Activated CD8-positive, alpha-beta T cell treated with anti-CD3 and anti-CD28 coated beads for 36 hours (primary cell): Measurements from ENCODE around the gene C10orf88. TPM values are rescaled to one million over a fixed set of nuclear protein-coding genes. Genes with fewer than 3 reads are reported as not detected.

Experiments
- ATAC-seq: fragments of 200-7000 bp; cut with Tn5 transposase; one replicate; pipeline ENCODE4 v1.10.0; 2021; ENCODE audit warnings: mild to moderate bottlenecking, moderate library complexity
- CTCF ChIA-PET: fragments of 350-600 bp; sonication (Branson Sonifier 250); formaldehyde crosslinking; loops from one replicate; lab custom pipeline; 2021; ENCODE audit warnings: antibody characterized with exemption; lab: Charles Lee
- POLR2A ChIA-PET: fragments of 350-600 bp; sonication (Branson Sonifier 250); formaldehyde crosslinking; loops from one replicate; lab custom pipeline; 2021; ENCODE audit warnings: antibody characterized with exemption; lab: Charles Lee
- DNase-seq: peaks from one replicate; pipeline ENCODE4 v3.0.0-alpha.2; 2020
- H3K27ac Mint-ChIP-seq: one replicate; pipeline ENCODE4 v1.8.0; 2021; ENCODE audit warnings: mild to moderate bottlenecking, mixed read lengths
- H3K27me3 Mint-ChIP-seq: one replicate; pipeline ENCODE4 v1.8.0; 2021; ENCODE audit warnings: mixed read lengths
- H3K36me3 Mint-ChIP-seq: one replicate; pipeline ENCODE4 v1.8.0; 2021; ENCODE audit warnings: low read depth, mixed read lengths
- H3K4me1 Mint-ChIP-seq: one replicate; pipeline ENCODE4 v1.8.0; 2021; ENCODE audit warnings: low read depth, mixed read lengths
- H3K4me3 Mint-ChIP-seq: one replicate; pipeline ENCODE4 v1.8.0; 2021; ENCODE audit warnings: mild to moderate bottlenecking, moderate library complexity, mixed read lengths
- H3K9me3 Mint-ChIP-seq: one replicate; pipeline ENCODE4 v1.8.0; 2021; ENCODE audit warnings: mixed read lengths
- intact Hi-C: fragments of 100-400 bp; cut with micrococcal nuclease; formaldehyde crosslinking; loops from one replicate; pipeline ENCODE4 v1.10.0; 2022
- total RNA-seq, 2 experiments: library from RNA; stranded (reverse); gene quantifications; one replicate each; pipeline ENCODE4 v1.2.3, GENCODE V29; 2021
- TF ChIP-seq, protein P1 (sequence below): fragments of 200-600 bp; IDR thresholded peaks from one replicate; pipeline ENCODE4 v1.8.0; 2022; ENCODE audit warnings: antibody characterized with exemption, mild to moderate bottlenecking

C10orf88 gene
- total RNA-seq, 2 experiments from 2014 or later, result 6.3 to 9.1 TPM

DNA sequence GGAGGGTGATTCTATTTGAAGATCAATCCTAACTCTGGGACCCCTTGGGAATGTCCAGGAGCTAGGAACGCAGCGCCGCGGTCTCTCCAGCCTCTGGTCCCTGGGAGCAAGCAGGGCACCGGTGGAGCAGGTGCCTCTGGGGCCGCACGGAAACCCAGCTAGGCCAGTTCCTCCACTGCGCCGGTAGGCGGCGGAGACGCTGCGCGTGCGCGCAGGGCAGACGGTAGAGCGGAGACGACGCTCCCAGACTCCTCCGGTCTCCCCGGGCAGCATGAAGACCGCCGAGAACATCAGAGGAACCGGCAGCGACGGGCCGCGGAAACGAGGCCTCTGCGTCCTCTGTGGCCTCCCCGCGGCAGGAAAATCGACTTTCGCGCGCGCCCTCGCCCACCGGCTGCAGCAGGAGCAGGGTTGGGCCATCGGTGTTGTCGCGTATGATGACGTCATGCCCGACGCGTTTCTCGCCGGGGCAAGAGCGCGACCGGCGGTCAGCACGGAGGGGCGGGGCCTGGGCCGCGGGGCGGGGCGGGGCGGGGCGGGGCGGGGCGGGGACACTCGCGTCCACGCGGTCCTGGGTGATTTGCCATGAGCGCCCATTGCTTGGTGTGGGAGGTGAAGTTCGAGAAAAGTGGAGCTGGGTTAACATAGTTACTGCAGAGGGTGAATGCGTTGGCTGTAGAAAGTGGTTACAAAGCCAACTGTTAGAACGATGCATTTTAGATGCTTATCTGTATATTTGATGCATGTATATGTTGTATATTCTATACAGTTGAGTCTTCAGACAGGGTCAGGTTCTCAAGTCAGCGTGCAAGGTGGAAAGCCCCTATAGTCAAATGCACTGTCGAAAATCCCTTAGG, 26.4 kb upstream of the C10orf88 start, which contains the start of gene PSTK:
Gene PSTK (plus strand): TSS at position 193 of the 857 bp plus-strand sequence. CDS start 79 bp downstream, at position 272.
- peak; percentile 98 for ATAC-seq
- Mint-ChIP-seq H3K4me1 (peaks cover 16% of the 10 kb centered on the region), H3K4me3 (peak within 1 kb of the TSS; percentile 75), H3K27me3 (no peaks in the 10 kb centered on the region), H3K9me3 (no peaks in the 10 kb centered on the region), H3K27ac (peak within 1 kb of the TSS; percentile 96), H3K36me3 (no peaks in the 10 kb centered on the region)
- DNase-seq, result peak; percentile 92
- intact Hi-C loops, result no loop called here
- POLR2A ChIA-PET, result interaction anchor here (0.6 to 6.2 kb wide), 10 partner anchors 9 to 41 kb away, joined by 3 to 38 read pairs (median 6); partner anchors contain the start of genes ACADSB, C10orf88 and IKZF5
- TF ChIP-seq, protein P1, sequence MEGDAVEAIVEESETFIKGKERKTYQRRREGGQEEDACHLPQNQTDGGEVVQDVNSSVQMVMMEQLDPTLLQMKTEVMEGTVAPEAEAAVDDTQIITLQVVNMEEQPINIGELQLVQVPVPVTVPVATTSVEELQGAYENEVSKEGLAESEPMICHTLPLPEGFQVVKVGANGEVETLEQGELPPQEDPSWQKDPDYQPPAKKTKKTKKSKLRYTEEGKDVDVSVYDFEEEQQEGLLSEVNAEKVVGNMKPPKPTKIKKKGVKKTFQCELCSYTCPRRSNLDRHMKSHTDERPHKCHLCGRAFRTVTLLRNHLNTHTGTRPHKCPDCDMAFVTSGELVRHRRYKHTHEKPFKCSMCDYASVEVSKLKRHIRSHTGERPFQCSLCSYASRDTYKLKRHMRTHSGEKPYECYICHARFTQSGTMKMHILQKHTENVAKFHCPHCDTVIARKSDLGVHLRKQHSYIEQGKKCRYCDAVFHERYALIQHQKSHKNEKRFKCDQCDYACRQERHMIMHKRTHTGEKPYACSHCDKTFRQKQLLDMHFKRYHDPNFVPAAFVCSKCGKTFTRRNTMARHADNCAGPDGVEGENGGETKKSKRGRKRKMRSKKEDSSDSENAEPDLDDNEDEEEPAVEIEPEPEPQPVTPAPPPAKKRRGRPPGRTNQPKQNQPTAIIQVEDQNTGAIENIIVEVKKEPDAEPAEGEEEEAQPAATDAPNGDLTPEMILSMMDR, result peak; percentile 89
- CTCF ChIA-PET, result interaction anchor here (0.6 to 5.0 kb wide), 13 partner anchors 9 to 445 kb away, joined by 3 to 30 read pairs (median 3); partner anchors contain the start of genes ACADSB and IKZF5

DNA sequence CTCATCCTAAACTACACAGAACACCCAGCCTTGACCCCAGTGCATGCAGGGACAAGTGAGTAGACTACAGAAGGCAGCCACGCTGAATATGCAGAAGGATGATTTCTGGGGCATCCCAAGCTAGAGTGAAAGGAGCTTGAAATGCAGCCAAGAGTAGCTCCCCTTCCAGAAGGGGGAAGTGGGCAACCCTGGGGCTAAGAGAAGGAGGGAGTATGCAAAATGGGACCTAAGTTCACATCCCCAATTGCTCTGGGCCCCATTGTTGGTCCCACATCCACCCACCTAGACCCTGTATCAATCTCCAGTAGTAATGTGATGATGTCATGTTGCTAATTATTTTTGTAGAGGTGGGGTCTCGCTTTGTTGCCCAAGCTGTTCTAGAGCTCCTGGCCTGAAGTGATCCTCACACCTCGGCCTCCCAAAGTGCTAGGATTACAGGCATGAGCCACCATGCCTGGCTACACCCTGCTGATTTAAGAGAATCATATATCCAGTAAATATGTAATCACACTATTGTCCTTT, 20.6 kb upstream of the C10orf88 start:
- peaks cover 1% of the 10 kb centered on the region for H3K27me3 Mint-ChIP-seq
- no peak overlapping the region for H3K4me3 Mint-ChIP-seq
- intact Hi-C loops, result no loop called here
- no peak overlapping the region for H3K27ac Mint-ChIP-seq
- H3K9me3 Mint-ChIP-seq, result no peaks in the 10 kb centered on the region
- ChIA-PET CTCF (no interaction called here), POLR2A (no interaction called here)
- TF ChIP-seq, protein P1, result no peak
- no peaks in the 10 kb centered on the region for H3K4me1 Mint-ChIP-seq
- DNase-seq (no peak), ATAC-seq (no peak)
- H3K36me3 Mint-ChIP-seq, result no peaks in the 10 kb centered on the region

DNA sequence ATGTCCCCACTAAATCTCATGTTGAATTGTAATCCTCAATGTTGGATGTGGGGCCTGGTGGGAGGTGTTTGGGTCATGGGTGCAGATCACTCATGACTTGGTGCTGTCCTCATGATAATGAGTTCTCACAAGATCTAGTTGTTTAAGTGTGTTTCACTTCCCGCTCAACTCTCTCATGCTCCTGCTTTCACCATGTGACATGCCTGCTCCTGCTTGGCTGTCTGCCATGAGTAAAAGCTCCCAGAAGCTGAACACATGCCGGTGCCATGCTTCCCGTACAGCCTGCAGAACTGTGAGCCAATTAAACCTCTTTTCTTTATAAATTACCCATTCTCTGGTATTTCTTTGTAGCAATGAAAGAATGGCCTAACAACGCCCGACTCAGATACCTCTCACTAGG, 20.0 kb upstream of the C10orf88 start:
- ChIA-PET CTCF (no interaction called here), POLR2A (no interaction called here)
- Mint-ChIP-seq H3K27me3 (peaks cover 1% of the 10 kb centered on the region), H3K36me3 (no peaks in the 10 kb centered on the region), H3K4me3 (no peak overlapping the region), H3K4me1 (no peaks in the 10 kb centered on the region), H3K27ac (no peak overlapping the region), H3K9me3 (peaks cover 5% of the 10 kb centered on the region)
- TF ChIP-seq, protein P1, result no peak
- DNase-seq (no peak), ATAC-seq (no peak)
- intact Hi-C loops, result no loop called here

DNA sequence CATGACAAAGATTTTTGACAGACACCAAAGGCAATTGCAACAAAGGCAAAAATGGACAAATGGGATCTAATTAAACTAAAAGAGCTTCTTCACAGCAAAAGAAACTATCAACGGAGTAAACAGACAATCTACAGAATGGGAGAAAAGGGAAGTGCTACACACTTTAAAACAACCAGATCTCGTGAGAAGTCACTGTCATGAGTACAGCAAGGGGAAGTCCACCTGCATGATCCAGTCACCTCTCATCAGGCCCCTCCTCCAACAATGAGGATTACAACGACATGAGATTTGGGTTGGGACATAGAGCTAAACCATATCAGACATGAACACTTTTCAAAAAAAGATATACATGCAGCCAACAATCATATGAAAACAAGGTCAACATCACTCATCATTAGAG, 14.7 kb upstream of the C10orf88 start:
- Mint-ChIP-seq H3K4me3 (no peak overlapping the region), H3K27me3 (peaks cover 6% of the 10 kb centered on the region), H3K9me3 (peaks cover 33% of the 10 kb centered on the region), H3K4me1 (no peaks in the 10 kb centered on the region), H3K27ac (no peak overlapping the region), H3K36me3 (peaks cover 6% of the 10 kb centered on the region)
- DNase-seq (no peak), ATAC-seq (no peak)
- TF ChIP-seq, protein P1, result no peak
- ChIA-PET CTCF (interaction anchor here (1.3 kb wide), 1 partner anchor 12 kb away, joined by 3 read pairs; no protein-coding TSS in a partner anchor), POLR2A (no interaction called here)
- intact Hi-C loops, result no loop called here

DNA sequence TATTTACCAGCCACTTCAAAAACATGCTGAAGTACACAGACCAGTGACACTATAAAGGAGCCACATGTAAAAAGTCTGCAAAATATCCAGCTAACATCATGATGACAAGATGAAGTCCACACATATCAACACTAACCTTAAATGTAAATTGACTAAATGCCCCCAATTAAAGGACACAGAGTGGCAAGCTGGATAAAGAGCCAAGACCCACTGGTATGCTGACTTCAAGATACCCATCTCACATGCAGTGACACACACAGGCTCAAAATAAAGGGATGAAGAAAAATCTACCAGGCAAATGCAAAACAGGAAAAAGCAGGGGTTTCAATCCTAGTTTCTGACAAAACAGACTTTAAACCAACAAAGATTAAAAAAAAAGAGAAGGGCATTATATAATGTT, 12.9 kb upstream of the C10orf88 start:
- DNase-seq (no peak), ATAC-seq (no peak)
- Mint-ChIP-seq H3K4me3 (no peak overlapping the region), H3K4me1 (no peaks in the 10 kb centered on the region), H3K27me3 (peaks cover 10% of the 10 kb centered on the region), H3K27ac (no peak overlapping the region), H3K9me3 (peaks cover 33% of the 10 kb centered on the region), H3K36me3 (peaks cover 6% of the 10 kb centered on the region)
- intact Hi-C loops, result no loop called here
- ChIA-PET POLR2A (no interaction called here), CTCF (no interaction called here)
- TF ChIP-seq, protein P1, result no peak
